GM15510 (cell line): ENCODE data around the gene MTCH2.

Experiments
- POLR2A ChIP-seq: IDR thresholded peaks from 3 replicates; pipeline ENCODE4 v1.6.1; 2011; ENCODE audit warnings: borderline replicate concordance; ENCODE audit not compliant: insufficient read length; ENCODE audit errors: extremely low read depth

The MTCH2 gene

GRCh38 chr11:47642099-47642855 is at the start of gene MTCH2:
TSS of gene MTCH2 (minus strand) at chr11:47642559. CDS start at chr11:47642465, 94 bp downstream.
- peak; percentile 97 for TF ChIP-seq POLR2A

GRCh38 chr11:47691979-47692378 is 49.6 kb upstream of the MTCH2 start:
- no peak for TF ChIP-seq POLR2A

GRCh38 chr11:47689480-47689879 is 47.1 kb upstream of the MTCH2 start:
- TF ChIP-seq POLR2A: no peak

- TF ChIP-seq POLR2A: no peak
Measured at GRCh38 chr11:47688991-47689390, 46.6 kb upstream of the MTCH2 start.

GRCh38 chr11:47688111-47688510 is 45.8 kb upstream of the MTCH2 start:
- TF ChIP-seq POLR2A: no peak

GRCh38 chr11:47686151-47686550 is 43.8 kb upstream of the MTCH2 start:
- TF ChIP-seq POLR2A: no peak

GRCh38 chr11:47675851-47676250 is 33.5 kb upstream of the MTCH2 start:
- TF ChIP-seq POLR2A: no peak

- TF ChIP-seq POLR2A: no peak
Measured at GRCh38 chr11:47672283-47672730, 29.9 kb upstream of the MTCH2 start.

GRCh38 chr11:47669856-47670255 is 27.5 kb upstream of the MTCH2 start:
- no peak for TF ChIP-seq POLR2A

GRCh38 chr11:47668665-47669064 is 26.3 kb upstream of the MTCH2 start:
- no peak for TF ChIP-seq POLR2A

- TF ChIP-seq POLR2A: no peak
Measured at GRCh38 chr11:47667555-47667954, 25.2 kb upstream of the MTCH2 start.

GRCh38 chr11:47667135-47667534 is 24.8 kb upstream of the MTCH2 start:
- no peak for TF ChIP-seq POLR2A

- TF ChIP-seq POLR2A: no peak
Measured at GRCh38 chr11:47661245-47661644, 18.9 kb upstream of the MTCH2 start.

- TF ChIP-seq POLR2A: no peak
Measured at GRCh38 chr11:47659276-47659675, 16.9 kb upstream of the MTCH2 start.

- no peak for TF ChIP-seq POLR2A
Measured at GRCh38 chr11:47656260-47656885, 14.0 kb upstream of the MTCH2 start.
